SK-N-SH (cell line): ENCODE data around the gene TGFB2. TPM values are rescaled to one million over a fixed set of nuclear protein-coding genes. Genes with fewer than 3 reads are reported as not detected.

Source experiments
- CTCF ChIA-PET: fragments of 300-600, 350-600 bp; formaldehyde crosslinking; extraction: SDS; loops from one replicate; lab custom pipeline; 2021; lab: Yijun Ruan, JAX
- POLR2A ChIA-PET: fragments of 350-600 bp; sonication (Branson Sonifier 250); formaldehyde crosslinking; extraction: SDS; loops from one replicate; lab custom pipeline; 2020; ENCODE audit warnings: antibody characterized with exemption, inconsistent platforms; lab: Yijun Ruan, JAX
- DNase-seq: peaks from one replicate; pipeline ENCODE4 v3.0.0; 2012
- H2AFZ ChIP-seq: fragments of 200-600 bp; sonication (generic); 2 replicates; pipeline ENCODE4 v1.8.1; 2016; ENCODE audit warnings: antibody characterized with exemption, mild to moderate bottlenecking, low read depth
- H3F3A ChIP-seq: fragments of 200-600 bp; sonication (generic); replicated peaks from 2 replicates; pipeline ENCODE3; 2016; ENCODE audit warnings: antibody characterized with exemption, mild to moderate bottlenecking; ENCODE audit not compliant: insufficient read depth
- H3K27ac ChIP-seq, 2 experiments: fragments of 200-500 bp in 1 of 2; fragments of 200-600 bp in 1 of 2; sonication (Bioruptor generic) in 1 of 2; sonication (generic), shearing (Covaris generic) in 1 of 2; 2 replicates each; pipeline versions ENCODE4 v1.5.1 to v1.6.1; 2014 to 2016; ENCODE audit warnings: low read depth in 2 of 2, inconsistent platforms in 1 of 2, low read length in 1 of 2, mild to moderate bottlenecking in 1 of 2, mixed read lengths in 1 of 2
- H3K27me3 ChIP-seq: fragments of 200-600 bp; sonication (generic), shearing (Covaris generic); 2 replicates; pipeline ENCODE4 v1.6.1; 2016; ENCODE audit warnings: mixed run types; ENCODE audit not compliant: insufficient read depth
- H3K36me3 ChIP-seq, 2 experiments: fragments of 200-500 bp in 1 of 2; fragments of 200-600 bp in 1 of 2; sonication (Bioruptor generic) in 1 of 2; sonication (generic) in 1 of 2; replicated peaks in 1 of 2; 2 replicates each; pipeline versions ENCODE3 to v1.5.1; 2014 to 2016; ENCODE audit warnings: low read length in 1 of 2, mild to moderate bottlenecking in 1 of 2; ENCODE audit not compliant: insufficient read depth in 2 of 2, control insufficient read depth in 1 of 2
- H3K4me1 ChIP-seq, 2 experiments: fragments of 200-500 bp in 1 of 2; fragments of 200-600 bp in 1 of 2; sonication (Bioruptor generic) in 1 of 2; sonication (generic), shearing (Covaris generic) in 1 of 2; 2 replicates each; pipeline versions ENCODE4 v1.5.1 to v1.6.1; 2014 to 2016; ENCODE audit warnings: low read depth in 1 of 2, low read length in 1 of 2, mixed run types in 1 of 2; ENCODE audit not compliant: insufficient read depth in 2 of 2, control insufficient read depth in 1 of 2
- H3K4me2 ChIP-seq: fragments of 200-600 bp; sonication (generic), shearing (Covaris generic); 2 replicates; pipeline ENCODE4 v1.6.1; 2017; ENCODE audit warnings: mixed run types
- H3K4me3 ChIP-seq, 2 experiments: fragments of 200-500 bp in 1 of 2; fragments of 200-600 bp in 1 of 2; sonication (Bioruptor generic) in 1 of 2; sonication (generic), shearing (Covaris generic) in 1 of 2; 2 replicates each; pipeline versions ENCODE4 v1.5.1 to v1.8.1; 2014 to 2016; ENCODE audit warnings: low read depth in 2 of 2, inconsistent platforms in 1 of 2, low read length in 1 of 2, mild to moderate bottlenecking in 1 of 2, mixed read lengths in 1 of 2, moderate library complexity in 1 of 2
- H3K79me2 ChIP-seq: fragments of 200-600 bp; sonication (generic); 2 replicates; pipeline ENCODE4 v1.8.1; 2017; ENCODE audit warnings: mild to moderate bottlenecking; ENCODE audit not compliant: insufficient read depth
- H3K9ac ChIP-seq: fragments of 200-600 bp; sonication (generic); 2 replicates; pipeline ENCODE4 v1.6.1; 2017; ENCODE audit warnings: mixed run types
- H3K9me2 ChIP-seq: fragments of 200-600 bp; sonication (generic); 2 replicates; pipeline ENCODE4 v1.6.1; 2017; ENCODE audit warnings: mixed run types
- H3K9me3 ChIP-seq: fragments of 200-600 bp; sonication (generic); 2 replicates; pipeline ENCODE4 v1.6.1; 2017; ENCODE audit warnings: mixed run types, mild to moderate bottlenecking, moderate library complexity
- H4K20me1 ChIP-seq: fragments of 200-600 bp; sonication (generic); 2 replicates; pipeline ENCODE4 v1.6.1; 2017; ENCODE audit warnings: mild to moderate bottlenecking, mixed run types; ENCODE audit not compliant: insufficient read depth
- FOSL2 ChIP-seq: IDR thresholded peaks from 2 replicates; pipeline ENCODE4 v1.4.0; 2012; ENCODE audit warnings: low read depth, mild to moderate bottlenecking, moderate library complexity, borderline replicate concordance
- GABPA ChIP-seq: IDR thresholded peaks from 2 replicates; pipeline ENCODE4 v1.4.0; 2012; ENCODE audit warnings: low read depth, mild to moderate bottlenecking
- MEF2A ChIP-seq: IDR thresholded peaks from 2 replicates; pipeline ENCODE4 v1.4.0; 2012; ENCODE audit warnings: low read depth, borderline replicate concordance
- PBX3 ChIP-seq: IDR thresholded peaks from 2 replicates; pipeline ENCODE4; 2012
- RCOR1 ChIP-seq: fragments of 150-350 bp; IDR thresholded peaks from 2 replicates; pipeline ENCODE4 v1.6.1; 2017; ENCODE audit warnings: antibody characterized with exemption, low read length
- REST ChIP-seq: IDR thresholded peaks from 2 replicates; pipeline ENCODE4 v1.6.1; 2012; ENCODE audit warnings: mild to moderate bottlenecking, low read depth, low read length, moderate library complexity
- RXRA ChIP-seq: IDR thresholded peaks from 2 replicates; pipeline ENCODE4 v1.4.0; 2012; ENCODE audit warnings: low read depth, mild to moderate bottlenecking, borderline replicate concordance
- SIN3A ChIP-seq: IDR thresholded peaks from 2 replicates; pipeline ENCODE4 v1.6.1; 2012; ENCODE audit warnings: low read depth, mild to moderate bottlenecking, low read length, moderate library complexity, borderline replicate concordance
- TCF12 ChIP-seq: IDR thresholded peaks from 2 replicates; pipeline ENCODE4 v1.4.0; 2012
- YY1 ChIP-seq: IDR thresholded peaks from 2 replicates; pipeline ENCODE4 v1.4.0; 2012; ENCODE audit warnings: low read depth, mild to moderate bottlenecking
- WGBS: methylation state at CpG from one replicate; pipeline ENCODE4 v1.1.6; 2017; ENCODE audit warnings: low lambda C conversion rate; 5-methylcytosine and 5-hydroxymethylcytosine counted together
- polyA plus RNA-seq, 3 experiments: library from polyadenylated mRNA; depleted of rRNA; stranded (reverse); fragments of >200 nt; gene quantifications; 2 replicates each; pipeline ENCODE4 v1.2.3, GENCODE V29; 2012
- TF ChIP-seq, protein P1 (sequence below): fragments of 150-350 bp; IDR thresholded peaks from 2 replicates; pipeline ENCODE4 v1.6.1; 2016; ENCODE audit warnings: mild to moderate bottlenecking, low read depth, low read length

Gene TGFB2
- polyA plus RNA-seq, 1 of the 3 experiments (the other 2 are of a cell fraction): 2.4 TPM

- POLR2A ChIA-PET: no interaction called here
- peaks cover 2% of the 10 kb centered on the region; the same call in 1 of the 2 replicates for H3K79me2 ChIP-seq
- peaks cover 2 to 4% of the 10 kb centered on the region in 2 experiments; a peak in 3 of 4 replicates for H3K4me1 ChIP-seq
- H3K9me3 ChIP-seq: no peaks in the 10 kb centered on the region
- DNase-seq: no peak
- no peak overlapping the region for H3K9ac ChIP-seq
- H3K4me2 ChIP-seq: no peak overlapping the region
- TF ChIP-seq YY1 (no peak), GABPA (no peak), RCOR1 (no peak)
- TF ChIP-seq, protein P1, sequence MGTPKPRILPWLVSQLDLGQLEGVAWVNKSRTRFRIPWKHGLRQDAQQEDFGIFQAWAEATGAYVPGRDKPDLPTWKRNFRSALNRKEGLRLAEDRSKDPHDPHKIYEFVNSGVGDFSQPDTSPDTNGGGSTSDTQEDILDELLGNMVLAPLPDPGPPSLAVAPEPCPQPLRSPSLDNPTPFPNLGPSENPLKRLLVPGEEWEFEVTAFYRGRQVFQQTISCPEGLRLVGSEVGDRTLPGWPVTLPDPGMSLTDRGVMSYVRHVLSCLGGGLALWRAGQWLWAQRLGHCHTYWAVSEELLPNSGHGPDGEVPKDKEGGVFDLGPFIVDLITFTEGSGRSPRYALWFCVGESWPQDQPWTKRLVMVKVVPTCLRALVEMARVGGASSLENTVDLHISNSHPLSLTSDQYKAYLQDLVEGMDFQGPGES: no peak
- H3K27me3 ChIP-seq: no peaks in the 10 kb centered on the region
- H4K20me1 ChIP-seq: no peaks in the 10 kb centered on the region
- H3K4me3 ChIP-seq: no peak overlapping the region
- CTCF ChIA-PET: interaction anchor here (1.0 kb wide), 2 partner anchors 704 to 1449 kb away, joined by 4 read pairs; no protein-coding TSS in a partner anchor
- no peaks in the 10 kb centered on the region for H3K9me2 ChIP-seq
- H3F3A ChIP-seq: no peaks in the 10 kb centered on the region
- 88% methylated on average over 1 of the region's 1 CpG for WGBS
- no peaks in the 10 kb centered on the region for H3K36me3 ChIP-seq
- H3K27ac ChIP-seq: no peak overlapping the region
- H2AFZ ChIP-seq: no peak overlapping the region
These were observed 18.0 kb downstream of the TGFB2 start for GRCh38 chr1:218363141-218363540.

DNA sequence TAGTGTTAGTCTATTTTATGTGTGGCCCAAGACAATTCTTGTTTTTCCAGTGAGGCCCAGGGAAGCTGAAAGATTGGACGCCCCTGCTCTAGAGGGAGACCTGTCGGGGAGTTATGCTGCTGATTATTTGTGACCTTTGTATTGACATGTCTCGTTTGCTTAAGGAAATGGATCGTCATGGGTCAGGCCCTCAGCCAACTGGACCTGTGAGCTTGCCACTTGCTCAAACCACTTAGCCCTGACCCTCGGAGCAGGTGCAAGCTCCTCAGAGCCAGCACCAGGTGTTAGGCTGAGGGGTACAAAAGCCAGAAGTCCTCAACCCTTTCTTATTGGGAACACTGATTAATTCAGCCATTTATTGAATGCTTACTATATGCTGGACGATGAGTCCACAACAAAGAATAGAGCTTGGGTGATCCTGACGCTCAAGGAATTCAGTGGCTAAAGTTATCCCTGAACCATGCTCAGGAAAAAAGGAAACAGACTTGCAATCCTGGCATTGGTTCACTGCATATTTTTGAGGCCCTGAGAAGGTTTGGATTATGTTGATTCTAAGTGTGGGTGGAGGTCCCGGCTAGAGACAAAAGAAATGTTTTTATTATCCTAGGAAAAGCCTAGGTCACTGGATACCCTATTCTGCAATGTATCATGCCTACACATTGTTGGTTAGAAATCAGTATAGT, 19.0 kb downstream of the TGFB2 start:
- no peak for DNase-seq
- ChIA-PET CTCF (interaction anchor here (0.9 to 1.0 kb wide), 2 partner anchors 1202 to 1448 kb away, joined by 4 read pairs; no protein-coding TSS in a partner anchor), POLR2A (no interaction called here)
- Histone ChIP-seq H4K20me1 (no peaks in the 10 kb centered on the region), H3K27ac (no peak overlapping the region), H3K4me3 (no peak overlapping the region), H3K36me3 (no peaks in the 10 kb centered on the region), H3K4me1 (peaks cover 2 to 4% of the 10 kb centered on the region in 2 experiments; a peak in 3 of 4 replicates), H3K9ac (no peak overlapping the region), H2AFZ (no peak overlapping the region), H3F3A (no peaks in the 10 kb centered on the region), H3K79me2 (peaks cover under 1% of the 10 kb centered on the region; the same call in 1 of the 2 replicates), H3K9me3 (no peaks in the 10 kb centered on the region), H3K4me2 (no peak overlapping the region), H3K9me2 (no peaks in the 10 kb centered on the region), H3K27me3 (no peaks in the 10 kb centered on the region)
- TF ChIP-seq PBX3 (no peak), RXRA (no peak), REST (no peak), SIN3A (no peak), MEF2A (no peak), TCF12 (no peak), FOSL2 (no peak)
- 97% methylated on average over 7 of the region's 8 CpGs for WGBS
